ENCODE measurements around the gene FAF2. TPM values are rescaled to one million over a fixed set of nuclear protein-coding genes. Genes with fewer than 3 reads are reported as not detected.

Gene FAF2
- total and polyA plus RNA-seq, 11 donors: 6.6 to 20.8 (median 13.6) TPM

GRCh38 chr5:176530983-176531901 is 83.1 kb downstream of the FAF2 start:
- Histone ChIP-seq H3K36me3 (peaks cover 0 to 53% (median 47%) of the 10 kb centered on the region in 9 donors), H3K27me3 (no peaks in the 10 kb centered on the region), H3K4me3 (peak overlapping the region in 1 of 12 donors; percentile 28), H3K4me1 (peaks cover 15 to 79% (median 56%) of the 10 kb centered on the region in 12 donors), H3K9me3 (no peaks in the 10 kb centered on the region), H3K27ac (peak overlapping the region in 8 of 12 donors; percentile 4 to 69 (median 52))
- 39 to 50% (median 46%) methylated on average over 17 to 24 of the region's 24 CpGs for WGBS, 4 donors
- TF ChIP-seq POLR2A (IDR thresholded peaks at IDR 0.05): no peak
- TF ChIP-seq, protein P1, sequence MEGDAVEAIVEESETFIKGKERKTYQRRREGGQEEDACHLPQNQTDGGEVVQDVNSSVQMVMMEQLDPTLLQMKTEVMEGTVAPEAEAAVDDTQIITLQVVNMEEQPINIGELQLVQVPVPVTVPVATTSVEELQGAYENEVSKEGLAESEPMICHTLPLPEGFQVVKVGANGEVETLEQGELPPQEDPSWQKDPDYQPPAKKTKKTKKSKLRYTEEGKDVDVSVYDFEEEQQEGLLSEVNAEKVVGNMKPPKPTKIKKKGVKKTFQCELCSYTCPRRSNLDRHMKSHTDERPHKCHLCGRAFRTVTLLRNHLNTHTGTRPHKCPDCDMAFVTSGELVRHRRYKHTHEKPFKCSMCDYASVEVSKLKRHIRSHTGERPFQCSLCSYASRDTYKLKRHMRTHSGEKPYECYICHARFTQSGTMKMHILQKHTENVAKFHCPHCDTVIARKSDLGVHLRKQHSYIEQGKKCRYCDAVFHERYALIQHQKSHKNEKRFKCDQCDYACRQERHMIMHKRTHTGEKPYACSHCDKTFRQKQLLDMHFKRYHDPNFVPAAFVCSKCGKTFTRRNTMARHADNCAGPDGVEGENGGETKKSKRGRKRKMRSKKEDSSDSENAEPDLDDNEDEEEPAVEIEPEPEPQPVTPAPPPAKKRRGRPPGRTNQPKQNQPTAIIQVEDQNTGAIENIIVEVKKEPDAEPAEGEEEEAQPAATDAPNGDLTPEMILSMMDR (IDR thresholded peaks at IDR 0.05): no peak
- intact Hi-C loops (cut with DNase I): loop anchor here in 3 of 10 donors (10.0 kb wide), 4 partner anchors 116 to 474 kb away; partner anchors contain the start of genes ARL10 (in 1 of the 3), CLTB (in 1 of the 3), HIGD2A (in 1 of the 3) and KIAA1191 (in 1 of the 3)
- ATAC-seq (peak; percentile 19 to 65 (median 50)), DNase-seq (peak in 3 of 5 donors; percentile 54 to 58 (median 56))

GRCh38 chr5:176531902-176532493 is 83.8 kb downstream of the FAF2 start:
- no peak for ATAC-seq
- H3K4me3 ChIP-seq: peak overlapping the region in 1 of 12 donors; percentile 28
- TF ChIP-seq, protein P1 (IDR thresholded peaks at IDR 0.05): no peak
- TF ChIP-seq POLR2A (IDR thresholded peaks at IDR 0.05): no peak
- no peaks in the 10 kb centered on the region for H3K27me3 ChIP-seq
- peak in 2 of 5 donors; percentile 21 to 29 for DNase-seq
- intact Hi-C loops (cut with DNase I): loop anchor here in 3 of 10 donors (10.0 kb wide), 4 partner anchors 117 to 473 kb away; partner anchors contain the start of genes ARL10 (in 1 of the 3), CLTB (in 1 of the 3), HIGD2A (in 1 of the 3) and KIAA1191 (in 1 of the 3)
- H3K36me3 ChIP-seq: peaks cover 0 to 50% (median 46%) of the 10 kb centered on the region in 9 donors
- 81 to 86% (median 85%) methylated on average over 16 to 28 of the region's 28 CpGs for WGBS, 4 donors
- peaks cover 15 to 80% (median 57%) of the 10 kb centered on the region in 12 donors for H3K4me1 ChIP-seq
- peak overlapping the region in 5 of 12 donors; percentile 41 to 69 (median 55) for H3K27ac ChIP-seq
- no peaks in the 10 kb centered on the region for H3K9me3 ChIP-seq

DNA sequence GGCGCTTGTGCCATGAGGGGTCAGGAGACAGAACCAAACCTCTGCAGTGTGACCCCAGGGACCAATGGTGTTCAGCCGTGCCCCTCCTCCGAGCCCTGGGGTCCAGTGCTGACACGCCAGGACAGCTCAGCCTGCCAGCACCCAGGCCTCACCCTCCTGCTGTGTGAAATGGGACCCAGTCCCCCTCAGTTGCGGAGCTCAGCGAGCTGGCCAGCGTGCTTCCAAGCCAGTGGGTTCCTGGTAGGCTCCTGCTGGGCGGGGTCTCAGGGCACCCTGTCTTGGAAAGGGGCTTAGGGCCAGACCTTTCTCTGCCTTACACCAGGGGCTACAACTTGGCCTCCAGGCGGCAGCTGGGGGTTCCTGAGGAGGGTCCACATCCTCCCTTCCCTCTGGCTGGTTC is 84.6 kb downstream of the FAF2 start:
- Histone ChIP-seq H3K4me3 (peak overlapping the region in 3 of 12 donors; percentile 22 to 91 (median 25)), H3K36me3 (peaks cover 0 to 44% (median 38%) of the 10 kb centered on the region in 9 donors), H3K9me3 (no peaks in the 10 kb centered on the region), H3K4me1 (peaks cover 15 to 80% (median 57%) of the 10 kb centered on the region in 12 donors), H3K27ac (peak overlapping the region in 11 of 12 donors; percentile 40 to 100 (median 96)), H3K27me3 (no peaks in the 10 kb centered on the region)
- peak in 1 of 5 donors; percentile 26 for DNase-seq
- ATAC-seq: no peak
- intact Hi-C loops (cut with DNase I): loop anchor here in 3 of 10 donors (10.0 kb wide), 4 partner anchors 118 to 472 kb away; partner anchors contain the start of genes ARL10 (in 1 of the 3), CLTB (in 1 of the 3), HIGD2A (in 1 of the 3) and KIAA1191 (in 1 of the 3)
- WGBS, 4 donors: 80 to 92% (median 90%) methylated on average over 8 to 9 of the region's 9 CpGs
- TF ChIP-seq, protein P1 (IDR thresholded peaks at IDR 0.05): no peak
- TF ChIP-seq POLR2A (IDR thresholded peaks at IDR 0.05): no peak
